OCI-LY3 (cell line): ENCODE results near the gene ACSL4.

Experiments
- H2AFZ ChIP-seq: fragments of 200-600, 300-600 bp; shearing (Covaris generic); 2 replicates; pipeline ENCODE4 v1.6.0; 2014; ENCODE audit warnings: antibody characterized with exemption, low read depth, low read length
- H3K27ac ChIP-seq: fragments of 200-600, 300-600 bp; sonication (generic); 2 replicates; pipeline ENCODE4 v1.5.1; 2014; ENCODE audit warnings: mild to moderate bottlenecking, low read length, moderate library complexity, mixed read lengths
- H3K27me3 ChIP-seq: fragments of 200-600, 300-600 bp; sonication (generic); 2 replicates; pipeline ENCODE4 v1.6.1; 2014; ENCODE audit warnings: low read depth, low read length, mixed read lengths
- H3K36me3 ChIP-seq: fragments of 200-600, 300-600 bp; sonication (generic); replicated peaks from 2 replicates; pipeline ENCODE3; 2014; ENCODE audit warnings: low read depth, low read length, mixed read lengths
- H3K4me1 ChIP-seq: fragments of 300-600, 200-600 bp; sonication (generic); 2 replicates; pipeline ENCODE4 v1.6.1; 2014; ENCODE audit warnings: low read length, mixed read lengths
- H3K4me2 ChIP-seq: fragments of 200-600, 300-600 bp; sonication (generic); 2 replicates; pipeline ENCODE4 v1.6.1; 2014; ENCODE audit warnings: low read length, mixed read lengths
- H3K4me3 ChIP-seq: fragments of 300-600, 200-600 bp; sonication (generic); 2 replicates; pipeline ENCODE4 v1.5.1; 2014; ENCODE audit warnings: antibody characterized with exemption, mild to moderate bottlenecking, low read length, moderate library complexity
- H3K79me2 ChIP-seq: fragments of 300-600, 200-600 bp; shearing (Covaris generic); 2 replicates; pipeline ENCODE4 v1.6.1; 2014; ENCODE audit warnings: mild to moderate bottlenecking, low read length, mixed read lengths
- H3K9ac ChIP-seq: fragments of 300-600, 200-600 bp; shearing (Covaris generic); 2 replicates; pipeline ENCODE4 v1.6.0; 2014; ENCODE audit warnings: mild to moderate bottlenecking, low read length, moderate library complexity
- H3K9me3 ChIP-seq: fragments of 200-600, 300-600 bp; shearing (Covaris generic); 2 replicates; pipeline ENCODE4 v1.6.1; 2014; ENCODE audit warnings: low read length, mixed read lengths; ENCODE audit not compliant: insufficient read depth
- H4K20me1 ChIP-seq: fragments of 200-600, 300-600 bp; sonication (generic); 2 replicates; pipeline ENCODE4 v1.6.1; 2016; ENCODE audit warnings: low read length, mixed read lengths; ENCODE audit not compliant: insufficient read depth
- CTCF ChIP-seq: fragments of 200-600, 300-600 bp; sonication (generic); IDR thresholded peaks from 2 replicates; pipeline ENCODE4 v1.5.1; 2014; ENCODE audit warnings: antibody characterized with exemption, low read length, low read depth
- EZH2phosphoT487 ChIP-seq: fragments of 200-600 bp; shearing (Covaris generic); IDR thresholded peaks from 2 replicates; pipeline ENCODE4 v1.6.1; 2018; ENCODE audit warnings: antibody characterized with exemption, mixed run types, low read depth

The ACSL4 gene

GRCh38 chrX:109775386-109775785 lies 42.3 kb upstream of the ACSL4 start:
- Histone ChIP-seq H3K4me1 (peaks cover 26% of the 10 kb centered on the region), H3K27ac (0 out of 2 replicates have a peak overlapping the region, but pooled peaks have one; percentile 24), H3K9me3 (no peaks in the 10 kb centered on the region), H2AFZ (no peak overlapping the region), H4K20me1 (no peaks in the 10 kb centered on the region), H3K27me3 (no peaks in the 10 kb centered on the region), H3K9ac (no peak overlapping the region), H3K4me3 (no peak overlapping the region), H3K4me2 (peak overlapping the region; percentile 85), H3K79me2 (no peaks in the 10 kb centered on the region), H3K36me3 (no peaks in the 10 kb centered on the region)
- TF ChIP-seq EZH2phosphoT487: no peak
- no peak for TF ChIP-seq CTCF

GRCh38 chrX:109774706-109775105 lies 41.6 kb upstream of the ACSL4 start:
- Histone ChIP-seq H3K27me3 (no peaks in the 10 kb centered on the region), H3K9ac (no peak overlapping the region), H4K20me1 (no peaks in the 10 kb centered on the region), H3K79me2 (no peaks in the 10 kb centered on the region), H3K4me3 (peak overlapping the region; percentile 50), H3K36me3 (no peaks in the 10 kb centered on the region), H2AFZ (no peak overlapping the region), H3K27ac (0 out of 2 replicates have a peak overlapping the region, but pooled peaks have one; percentile 24), H3K4me2 (peak overlapping the region; percentile 85), H3K9me3 (no peaks in the 10 kb centered on the region), H3K4me1 (peaks cover 26% of the 10 kb centered on the region)
- TF ChIP-seq CTCF (no peak), EZH2phosphoT487 (no peak)

- H3K4me2 ChIP-seq: peak overlapping the region; percentile 85
- H3K9me3 ChIP-seq: no peaks in the 10 kb centered on the region
- no peak overlapping the region for H3K9ac ChIP-seq
- no peak overlapping the region for H3K27ac ChIP-seq
- H3K4me1 ChIP-seq: peaks cover 26% of the 10 kb centered on the region
- H4K20me1 ChIP-seq: no peaks in the 10 kb centered on the region
- no peak overlapping the region for H2AFZ ChIP-seq
- no peaks in the 10 kb centered on the region for H3K27me3 ChIP-seq
- no peaks in the 10 kb centered on the region for H3K79me2 ChIP-seq
- H3K36me3 ChIP-seq: no peaks in the 10 kb centered on the region
- peak overlapping the region; percentile 50 for H3K4me3 ChIP-seq
- TF ChIP-seq CTCF: no peak
- TF ChIP-seq EZH2phosphoT487: no peak
These were observed 41.1 kb upstream of the ACSL4 start for GRCh38 chrX:109774136-109774535.

GRCh38 chrX:109773374-109773773 lies 40.3 kb upstream of the ACSL4 start:
- H3K4me1 ChIP-seq: peaks cover 26% of the 10 kb centered on the region
- no peak overlapping the region for H3K4me3 ChIP-seq
- H4K20me1 ChIP-seq: no peaks in the 10 kb centered on the region
- H3K27ac ChIP-seq: no peak overlapping the region
- H2AFZ ChIP-seq: no peak overlapping the region
- H3K9ac ChIP-seq: no peak overlapping the region
- TF ChIP-seq EZH2phosphoT487: no peak
- no peak for TF ChIP-seq CTCF
- no peaks in the 10 kb centered on the region for H3K27me3 ChIP-seq
- no peak overlapping the region for H3K4me2 ChIP-seq
- no peaks in the 10 kb centered on the region for H3K9me3 ChIP-seq
- no peaks in the 10 kb centered on the region for H3K79me2 ChIP-seq
- no peaks in the 10 kb centered on the region for H3K36me3 ChIP-seq
